Measurements from ENCODE around the gene REP15. TPM values are rescaled to one million over a fixed set of nuclear protein-coding genes. Genes with fewer than 3 reads are reported as not detected.

Gene REP15
- total RNA-seq, 4 donors from 2014 or later, result 1.2 to 2.5 (median 1.3) TPM

DNA sequence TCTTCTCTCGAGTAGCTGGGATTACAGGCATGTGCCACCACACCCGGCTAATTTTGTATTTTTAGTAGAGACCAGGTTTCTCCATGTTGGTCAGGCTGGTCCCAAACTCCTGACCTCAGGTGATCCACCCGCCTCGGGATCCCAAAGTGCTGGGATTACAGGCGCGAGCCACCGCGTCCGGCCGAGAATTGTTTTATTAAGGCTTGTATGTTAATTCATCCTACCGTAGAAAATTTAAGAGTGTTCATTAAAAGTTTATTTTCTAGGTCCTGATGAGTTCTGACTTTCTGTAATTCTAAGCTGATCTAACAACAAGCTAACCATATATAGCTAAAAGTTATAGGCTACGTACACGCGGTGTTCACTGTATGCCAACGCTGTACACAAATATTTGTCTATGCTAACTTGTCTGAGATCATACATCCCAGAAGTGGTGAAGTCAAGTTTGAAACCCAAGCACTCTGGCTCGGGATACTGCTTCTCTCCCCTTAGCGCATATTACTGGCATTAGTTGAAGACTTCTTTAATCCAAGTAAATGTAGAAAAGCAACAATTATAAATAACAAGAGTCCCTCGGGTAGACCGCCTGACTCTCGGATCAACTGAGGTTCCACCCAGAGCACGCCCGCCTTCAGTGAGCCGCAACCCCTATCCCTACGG, 13.8 kb downstream of the REP15 start:
- intact Hi-C loops (cut with DNase I), result no loop called here
- no peak for DNase-seq (ENCODE audit: extremely low spot score)
- WGBS, result 19% methylated on average over 24 of the region's 24 CpGs

DNA sequence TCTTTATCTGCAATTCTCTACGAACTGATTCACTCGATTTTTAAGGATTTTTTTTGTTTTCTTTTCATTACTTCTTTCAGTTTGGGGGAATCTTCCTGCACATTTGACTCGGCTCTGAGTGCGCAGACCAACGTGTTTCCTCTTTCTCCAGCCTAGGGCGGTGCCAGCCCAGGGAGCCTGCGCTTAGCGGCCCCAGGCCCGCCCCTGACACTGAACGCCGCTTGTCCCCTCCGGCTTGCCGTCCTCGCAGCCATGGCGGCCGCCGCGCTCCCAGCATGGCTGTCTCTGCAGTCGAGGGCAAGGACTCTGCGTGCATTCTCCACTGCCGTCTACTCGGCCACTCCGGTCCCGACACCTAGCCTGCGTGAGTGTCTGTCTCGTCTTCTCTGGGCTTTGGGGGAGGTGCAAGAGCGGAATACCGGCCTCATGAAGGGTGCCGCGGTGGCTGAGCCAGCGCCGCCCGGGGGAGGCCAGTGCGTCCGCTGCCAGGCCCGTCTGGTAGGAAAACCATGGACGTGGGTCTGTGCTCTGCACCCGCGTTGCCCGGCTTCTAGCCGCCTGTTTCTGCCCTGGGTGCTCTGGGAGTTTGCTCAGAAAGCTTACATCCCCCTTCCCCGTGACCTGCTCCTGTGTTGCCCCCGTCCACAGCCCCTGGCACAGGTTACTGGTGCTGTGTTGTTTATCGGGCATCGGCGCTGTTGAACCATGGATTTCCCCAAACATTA, 14.5 kb downstream of the REP15 start, which contains the start of gene MRPS35:
MRPS35 (plus strand) TSS at position 241 of the 725 bp plus-strand sequence; CDS start at position 253, 12 bp downstream.
- Histone ChIP-seq H3K27me3 (no peaks in the 10 kb centered on the region), H3K4me3 (peak within 1 kb of the TSS; percentile 89 to 99 (median 98)), H3K9me3 (no peaks in the 10 kb centered on the region), H3K27ac (replicated peaks in 1 of 4) (peak within 1 kb of the TSS; percentile 79 to 89 (median 84)), H3K4me1 (peaks cover 13 to 29% (median 27%) of the 10 kb centered on the region in 4 donors), H3K36me3 (peaks cover under 1 to 15% (median 8%) of the 10 kb centered on the region in 4 donors)
- TF ChIP-seq POLR2AphosphoS5 (IDR thresholded peaks at IDR 0.05) (peak; percentile 91 to 98), EP300 (IDR thresholded peaks at IDR 0.05) (no peak), POLR2A (IDR thresholded peaks at IDR 0.05; ENCODE audit: low read depth) (no peak)
- TF ChIP-seq, protein P1, sequence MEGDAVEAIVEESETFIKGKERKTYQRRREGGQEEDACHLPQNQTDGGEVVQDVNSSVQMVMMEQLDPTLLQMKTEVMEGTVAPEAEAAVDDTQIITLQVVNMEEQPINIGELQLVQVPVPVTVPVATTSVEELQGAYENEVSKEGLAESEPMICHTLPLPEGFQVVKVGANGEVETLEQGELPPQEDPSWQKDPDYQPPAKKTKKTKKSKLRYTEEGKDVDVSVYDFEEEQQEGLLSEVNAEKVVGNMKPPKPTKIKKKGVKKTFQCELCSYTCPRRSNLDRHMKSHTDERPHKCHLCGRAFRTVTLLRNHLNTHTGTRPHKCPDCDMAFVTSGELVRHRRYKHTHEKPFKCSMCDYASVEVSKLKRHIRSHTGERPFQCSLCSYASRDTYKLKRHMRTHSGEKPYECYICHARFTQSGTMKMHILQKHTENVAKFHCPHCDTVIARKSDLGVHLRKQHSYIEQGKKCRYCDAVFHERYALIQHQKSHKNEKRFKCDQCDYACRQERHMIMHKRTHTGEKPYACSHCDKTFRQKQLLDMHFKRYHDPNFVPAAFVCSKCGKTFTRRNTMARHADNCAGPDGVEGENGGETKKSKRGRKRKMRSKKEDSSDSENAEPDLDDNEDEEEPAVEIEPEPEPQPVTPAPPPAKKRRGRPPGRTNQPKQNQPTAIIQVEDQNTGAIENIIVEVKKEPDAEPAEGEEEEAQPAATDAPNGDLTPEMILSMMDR (IDR thresholded peaks at IDR 0.05), result peak in 1 of 3 experiments; percentile 19
- DNase-seq (ENCODE audit: extremely low spot score), result peak; percentile 95
- WGBS, result under 1% methylated on average over 29 of the region's 46 CpGs
- intact Hi-C loops (cut with DNase I), result no loop called here

More for the DNA sequence above, 13.8 kb downstream of the REP15 start:
- Histone ChIP-seq H3K9me3 (no peaks in the 10 kb centered on the region), H3K36me3 (peaks cover 0 to 8% (median 4%) of the 10 kb centered on the region in 4 donors), H3K27me3 (no peaks in the 10 kb centered on the region), H3K27ac (replicated peaks in 1 of 4) (peak overlapping the region; percentile 79 to 89 (median 84)), H3K4me3 (peak overlapping the region; percentile 89 to 99 (median 98)), H3K4me1 (peaks cover 13 to 29% (median 27%) of the 10 kb centered on the region in 4 donors)
- TF ChIP-seq EP300 (IDR thresholded peaks at IDR 0.05), result no peak
- TF ChIP-seq, protein P1 (IDR thresholded peaks at IDR 0.05), result no peak
- no peak for TF ChIP-seq POLR2AphosphoS5 (IDR thresholded peaks at IDR 0.05)
- TF ChIP-seq POLR2A (IDR thresholded peaks at IDR 0.05; ENCODE audit: low read depth), result no peak

GRCh38 chr12:27711317-27711682, 15.1 kb downstream of the REP15 start:
- H3K36me3 ChIP-seq, result peaks cover 6 to 20% (median 11%) of the 10 kb centered on the region in 4 donors
- intact Hi-C loops (cut with DNase I), result no loop called here

GRCh38 chr12:27711967-27712366, 15.7 kb downstream of the REP15 start:
- Histone ChIP-seq H3K4me3 (peak overlapping the region in 3 of 4 donors; percentile 89 to 99 (median 98)), H3K9me3 (no peaks in the 10 kb centered on the region), H3K27ac (replicated peaks in 1 of 4) (no peak overlapping the region), H3K36me3 (peaks cover 12 to 27% (median 17%) of the 10 kb centered on the region in 4 donors), H3K4me1 (peaks cover 13 to 29% (median 27%) of the 10 kb centered on the region in 4 donors), H3K27me3 (no peaks in the 10 kb centered on the region)
- no peak for TF ChIP-seq EP300 (IDR thresholded peaks at IDR 0.05)
- TF ChIP-seq POLR2A (IDR thresholded peaks at IDR 0.05; ENCODE audit: low read depth), result no peak
- TF ChIP-seq POLR2AphosphoS5 (IDR thresholded peaks at IDR 0.05), result no peak
- TF ChIP-seq, protein P1 (IDR thresholded peaks at IDR 0.05), result no peak
- intact Hi-C loops (cut with DNase I), result no loop called here
- WGBS, result 66% methylated on average over 2 of the region's 2 CpGs
- DNase-seq (ENCODE audit: extremely low spot score), result no peak

More at GRCh38 chr12:27711317-27711682, 15.1 kb downstream of the REP15 start:
- WGBS, result 3% methylated on average over 10 of the region's 11 CpGs
- H3K4me3 ChIP-seq, result peak overlapping the region; percentile 89 to 99 (median 98)
- no peaks in the 10 kb centered on the region for H3K27me3 ChIP-seq
- H3K27ac ChIP-seq (replicated peaks in 1 of 4), result peak overlapping the region; percentile 79 to 89 (median 84)
- TF ChIP-seq POLR2A (IDR thresholded peaks at IDR 0.05; ENCODE audit: low read depth), result no peak
- TF ChIP-seq EP300 (IDR thresholded peaks at IDR 0.05), result no peak
- TF ChIP-seq POLR2AphosphoS5 (IDR thresholded peaks at IDR 0.05), result no peak
- TF ChIP-seq, protein P1 (IDR thresholded peaks at IDR 0.05), result no peak
- no peak for DNase-seq (ENCODE audit: extremely low spot score)
- H3K9me3 ChIP-seq, result no peaks in the 10 kb centered on the region
- H3K4me1 ChIP-seq, result peaks cover 13 to 29% (median 27%) of the 10 kb centered on the region in 4 donors
